Stimulated activated CD4-positive, alpha-beta T cell treated with anti-CD3 and anti-CD28 coated beads, Interleukin-4, amount 100 ng/mL, for 24 hours (primary cell): ENCODE results near the gene PSG7.
A peak's percentile ranks its signal among the peaks of the same experiment; 100 is the strongest.
"Not testable (repeated sequence)": the region's sequence is repeated elsewhere in the genome, so short reads cannot be mapped to it uniquely, and the experiment has no call there.

Experiments used
- DNase-seq: peaks from one replicate; pipeline ENCODE4 v3.0.0-alpha.2; 2020

The PSG7 gene

GRCh38 chr19:42937107-42937506 lies at the start of gene PSG7:
Gene PSG7, minus strand, starts transcription at chr19:42937207. Its CDS starts 131 bp downstream, at chr19:42937076.
- not testable (repeated sequence) for DNase-seq

- DNase-seq = no peak
Observed at GRCh38 chr19:42985588-42985987, 48.6 kb upstream of the PSG7 start.

- not testable (repeated sequence) for DNase-seq
Observed at GRCh38 chr19:42982111-42982510, 45.1 kb upstream of the PSG7 start.

GRCh38 chr19:42971451-42971850 lies 34.4 kb upstream of the PSG7 start:
- DNase-seq = not testable (repeated sequence)

- DNase-seq = no peak
Observed at GRCh38 chr19:42965176-42965575, 28.2 kb upstream of the PSG7 start.

- no peak for DNase-seq
Observed at GRCh38 chr19:42961119-42961518, 24.1 kb upstream of the PSG7 start.

- DNase-seq = not testable (repeated sequence)
Observed at GRCh38 chr19:42952126-42952525, 15.1 kb upstream of the PSG7 start.

- DNase-seq = not testable (repeated sequence)
Observed at GRCh38 chr19:42951476-42951875, 14.5 kb upstream of the PSG7 start.

- no peak for DNase-seq
Observed at GRCh38 chr19:42942187-42942789, 5.3 kb upstream of the PSG7 start.

- DNase-seq = not testable (repeated sequence)
Observed at GRCh38 chr19:42934726-42935125, 2.3 kb downstream of the PSG7 start.

- not testable (repeated sequence) for DNase-seq
Observed at GRCh38 chr19:42934183-42934582, 2.8 kb downstream of the PSG7 start.

- not testable (repeated sequence) for DNase-seq
Observed at GRCh38 chr19:42933412-42933811, 3.6 kb downstream of the PSG7 start.

GRCh38 chr19:42932485-42933101 lies 4.4 kb downstream of the PSG7 start:
- not testable (repeated sequence) for DNase-seq

GRCh38 chr19:42930214-42930613 lies 6.8 kb downstream of the PSG7 start:
- DNase-seq = peak; percentile 15

GRCh38 chr19:42928896-42929295 lies 8.1 kb downstream of the PSG7 start:
- no peak for DNase-seq

GRCh38 chr19:42926781-42927180 lies 10.2 kb downstream of the PSG7 start:
- DNase-seq = no peak

GRCh38 chr19:42923106-42923505 lies 13.9 kb downstream of the PSG7 start:
- peak; percentile 6 for DNase-seq

- DNase-seq = not testable (repeated sequence)
Observed at GRCh38 chr19:42920971-42921370, 16.0 kb downstream of the PSG7 start.

- DNase-seq = no peak
Observed at GRCh38 chr19:42919757-42920079, 17.3 kb downstream of the PSG7 start.

- DNase-seq = not testable (repeated sequence)
Observed at GRCh38 chr19:42919070-42919756, 17.8 kb downstream of the PSG7 start.

GRCh38 chr19:42918377-42919069 lies 18.5 kb downstream of the PSG7 start:
- not testable (repeated sequence) for DNase-seq

- DNase-seq = not testable (repeated sequence)
Observed at GRCh38 chr19:42917634-42918033, 19.4 kb downstream of the PSG7 start, which contains the start of gene PSG6. Gene PSG6, minus strand, starts transcription at chr19:42917894. Its CDS starts 102 bp downstream, at chr19:42917792.

GRCh38 chr19:42916931-42917330 lies 20.1 kb downstream of the PSG7 start:
- DNase-seq = not testable (repeated sequence)
